Suprapubic skin (tissue), 2 donors: Measurements from ENCODE around the gene KRTAP10-9.

Experiments used
- EP300 ChIP-seq: sonication (generic); formaldehyde crosslinking; IDR thresholded peaks from one replicate; pipeline ENCODE4 v1.6.1; 2017; ENCODE audit warnings: antibody characterized with exemption
- POLR2A ChIP-seq, 2 donors: fragments of 450-650 bp; IDR thresholded peaks; one replicate each; pipeline ENCODE4 v1.6.1; 2017; ENCODE audit warnings: antibody characterized with exemption in 2 of 2, mild to moderate bottlenecking in 2 of 2, moderate library complexity in 2 of 2

- TF ChIP-seq EP300: no peak
- no peak for TF ChIP-seq POLR2A (IDR thresholded peaks at IDR 0.05)
Measured at GRCh38 chr21:44602463-44602850, 24.4 kb upstream of the KRTAP10-9 start.
